HCT116 (cell line): Measurements from ENCODE around the gene SENP6. TPM values are rescaled to one million over a fixed set of nuclear protein-coding genes. Genes with fewer than 3 reads are reported as not detected.

Source experiments
- ATAC-seq: fragments of 200-7000 bp; cut with Tn5 transposase; 2 replicates; pipeline ENCODE4 v1.9.1; 2020; ENCODE audit warnings: mild to moderate bottlenecking, moderate library complexity
- BruUV-seq: library from RNA; stranded (reverse); fragments of 400-500 nt; replicated peaks from 2 replicates; lab custom pipeline; 2021; lab: Mats Ljungman, UMichigan
- CTCF ChIA-PET: fragments of 300-600 bp; sonication (Branson Sonifier 250); formaldehyde crosslinking; loops from one replicate; lab custom pipeline; 2021; ENCODE audit warnings: antibody characterized with exemption; lab: Charles Lee
- POLR2A ChIA-PET: fragments of 300-600, 350-600 bp; sonication (Branson Sonifier 250); formaldehyde crosslinking; loops from one replicate; lab custom pipeline; 2021; ENCODE audit warnings: antibody characterized with exemption; lab: Charles Lee
- RAD21 ChIA-PET, 2 experiments: fragments of 300-600 bp; sonication (Branson Sonifier 250); formaldehyde crosslinking; loops; one replicate each; lab custom pipeline; 2023; ENCODE audit warnings: low total read pairs in 2 of 2; ENCODE audit not compliant: uncharacterized antibody in 2 of 2, unreplicated experiment in 2 of 2, low non-redundant PET in 1 of 2; lab: Charles Lee
- DNase-seq: peaks from one replicate; pipeline ENCODE4 v3.0.0-alpha.2; 2010; ENCODE audit warnings: low read depth, low spot score
- H2AFZ ChIP-seq: fragments of 200-600 bp; shearing (Covaris generic), sonication (generic); 2 replicates; pipeline ENCODE4 v1.6.1; 2017; ENCODE audit warnings: low read depth, mixed run types, mixed read lengths, antibody characterized with exemption, low read length; ENCODE audit not compliant: poor library complexity, severe bottlenecking
- H3K27ac ChIP-seq: 2 replicates; pipeline ENCODE4 v1.5.1; 2012; ENCODE audit warnings: low read depth, low read length
- H3K27me3 ChIP-seq: fragments of 200-600 bp; sonication (generic); 2 replicates; pipeline ENCODE4 v1.6.1; 2016; ENCODE audit warnings: mixed run types, low read length, mixed read lengths; ENCODE audit not compliant: insufficient read depth
- H3K36me3 ChIP-seq, 2 experiments: fragments of 200-500 bp in 1 of 2; fragments of 200-600 bp in 1 of 2; sonication (Bioruptor generic) in 1 of 2; sonication (generic) in 1 of 2; 2 replicates each; pipeline versions ENCODE4 v1.5.1 to v1.6.1; 2014 to 2016; ENCODE audit warnings: low read length in 2 of 2, inconsistent platforms in 1 of 2, mixed read lengths in 1 of 2, mixed run types in 1 of 2; ENCODE audit not compliant: insufficient read depth in 2 of 2, control insufficient read depth in 1 of 2
- H3K4me1 ChIP-seq, 2 experiments: fragments of 200-600 bp in 1 of 2; sonication (generic) in 1 of 2; 2 replicates each; pipeline versions ENCODE4 v1.5.1 to v1.6.1; 2012 to 2017; ENCODE audit warnings: low read length in 2 of 2, inconsistent platforms in 1 of 2, mild to moderate bottlenecking in 1 of 2, mixed read lengths in 1 of 2, mixed run types in 1 of 2, moderate library complexity in 1 of 2; ENCODE audit not compliant: insufficient read depth in 2 of 2, control insufficient read depth in 1 of 2
- H3K4me2 ChIP-seq: fragments of 200-600 bp; sonication (generic); 2 replicates; pipeline ENCODE4 v1.6.1; 2017; ENCODE audit warnings: mixed run types, low read length, mixed read lengths
- H3K4me3 ChIP-seq, 2 experiments: fragments of 200-600 bp in 1 of 2; sonication (generic) in 1 of 2; replicated peaks in 1 of 2; 2 replicates each; pipeline ENCODE4 v1.5.1; 2011 to 2016; ENCODE audit warnings: low read length in 2 of 2, control low read depth in 1 of 2, low read depth in 1 of 2, mild to moderate bottlenecking in 1 of 2, mixed read lengths in 1 of 2, mixed run types in 1 of 2
- H3K79me2 ChIP-seq: fragments of 200-600 bp; sonication (generic); 2 replicates; pipeline ENCODE4 v1.6.1; 2017; ENCODE audit warnings: mild to moderate bottlenecking, mixed run types, low read length, moderate library complexity, mixed read lengths; ENCODE audit not compliant: insufficient read depth
- H3K9ac ChIP-seq: fragments of 200-600 bp; sonication (generic); 2 replicates; pipeline ENCODE4 v1.6.1; 2016; ENCODE audit warnings: low read length, mixed read lengths
- H3K9me2 ChIP-seq: fragments of 200-600 bp; sonication (generic), shearing (Covaris generic); 2 replicates; pipeline ENCODE4 v1.6.1; 2017; ENCODE audit warnings: mixed run types, mild to moderate bottlenecking, moderate library complexity; ENCODE audit not compliant: insufficient read depth
- H3K9me3 ChIP-seq, 2 experiments: fragments of 200-500 bp in 1 of 2; fragments of 200-600 bp in 1 of 2; sonication (Bioruptor generic) in 1 of 2; sonication (generic) in 1 of 2; 2 replicates each; pipeline ENCODE4 v1.6.1; 2014 to 2017; ENCODE audit warnings: low read length in 2 of 2, mixed read lengths in 2 of 2, inconsistent platforms in 1 of 2, low read depth in 1 of 2, mild to moderate bottlenecking in 1 of 2, mixed run types in 1 of 2, moderate library complexity in 1 of 2; ENCODE audit not compliant: control insufficient read depth in 1 of 2, insufficient read depth in 1 of 2
- H4K20me1 ChIP-seq: fragments of 200-600 bp; sonication (generic), shearing (Covaris generic); 2 replicates; pipeline ENCODE4 v1.6.1; 2017; ENCODE audit warnings: mixed run types, mild to moderate bottlenecking, moderate library complexity; ENCODE audit not compliant: insufficient read depth
- ATF3 ChIP-seq: IDR thresholded peaks from 2 replicates; pipeline ENCODE4 v1.6.1; 2012
- CBX3 ChIP-seq: IDR thresholded peaks from 2 replicates; pipeline ENCODE4 v1.6.1; 2012; ENCODE audit warnings: low read depth
- CEBPB ChIP-seq: IDR thresholded peaks from 2 replicates; pipeline ENCODE4 v1.6.1; 2012; ENCODE audit warnings: low read depth
- CTCF ChIP-seq, 3 experiments: fragments of 200-600 bp in 1 of 3; sonication (generic) in 1 of 3; IDR thresholded peaks in 2 of 3; conservative IDR thresholded peaks in 1 of 3; 2 replicates each; pipeline ENCODE4 v1.5.1; 2012 to 2017; ENCODE audit warnings: low read depth in 2 of 3, low read length in 2 of 3, antibody characterized with exemption in 1 of 3, borderline replicate concordance in 1 of 3, control low read depth in 1 of 3, mild to moderate bottlenecking in 1 of 3, mixed read lengths in 1 of 3, mixed run types in 1 of 3, moderate library complexity in 1 of 3; ENCODE audit not compliant: insufficient read depth in 1 of 3
- EGR1 ChIP-seq: IDR thresholded peaks from 2 replicates; pipeline ENCODE4 v1.6.1; 2012; ENCODE audit warnings: low read depth
- EZH2 ChIP-seq: fragments of 200-600 bp; sonication (generic); IDR thresholded peaks from 2 replicates; pipeline ENCODE4 v1.6.1; 2017; ENCODE audit warnings: antibody characterized with exemption, mixed run types
- EZH2phosphoT487 ChIP-seq: fragments of 200-600 bp; IDR thresholded peaks from 2 replicates; pipeline ENCODE4 v1.6.1; 2018; ENCODE audit warnings: antibody characterized with exemption, borderline replicate concordance
- FOSL1 ChIP-seq: IDR thresholded peaks from 2 replicates; pipeline ENCODE4 v1.6.1; 2012; ENCODE audit warnings: low read depth
- JUND ChIP-seq: IDR thresholded peaks from 2 replicates; pipeline ENCODE4 v1.6.1; 2012
- MAX ChIP-seq: IDR thresholded peaks from 2 replicates; pipeline ENCODE4 v1.6.1; 2012
- POLR2A ChIP-seq: IDR thresholded peaks from 2 replicates; pipeline ENCODE4 v1.7.0; 2011; ENCODE audit warnings: borderline replicate concordance; ENCODE audit not compliant: insufficient read depth, insufficient read length; ENCODE audit errors: extremely low read depth
- POLR2AphosphoS5 ChIP-seq: IDR thresholded peaks from 2 replicates; pipeline ENCODE4 v1.6.1; 2011; ENCODE audit warnings: mild to moderate bottlenecking, low read depth, low read length, moderate library complexity
- RAD21 ChIP-seq: IDR thresholded peaks from 2 replicates; pipeline ENCODE4 v1.6.1; 2012; ENCODE audit warnings: low read depth, mild to moderate bottlenecking
- REST ChIP-seq: IDR thresholded peaks from 2 replicates; pipeline ENCODE4 v1.6.1; 2012; ENCODE audit warnings: low read depth
- SIN3A ChIP-seq: IDR thresholded peaks from 2 replicates; pipeline ENCODE4 v1.6.1; 2012; ENCODE audit warnings: low read depth
- SP1 ChIP-seq: IDR thresholded peaks from 2 replicates; pipeline ENCODE4 v1.6.1; 2012; ENCODE audit warnings: low read depth
- SRF ChIP-seq: IDR thresholded peaks from 2 replicates; pipeline ENCODE4 v1.6.1; 2012; ENCODE audit warnings: low read depth
- TCF7L2 ChIP-seq: IDR thresholded peaks from 2 replicates; pipeline ENCODE4 v1.7.0; 2011; ENCODE audit warnings: borderline replicate concordance, inconsistent platforms; ENCODE audit not compliant: insufficient read depth, insufficient read length; ENCODE audit errors: extremely low read depth
- YY1 ChIP-seq: IDR thresholded peaks from 2 replicates; pipeline ENCODE4 v1.6.1; 2011; ENCODE audit warnings: low read length, low read depth, moderate library complexity, mild to moderate bottlenecking; ENCODE audit not compliant: insufficient replicate concordance; ENCODE audit errors: extremely low read depth
- ZBTB33 ChIP-seq: IDR thresholded peaks from 2 replicates; pipeline ENCODE4 v1.6.1; 2011; ENCODE audit warnings: mild to moderate bottlenecking, low read length, moderate library complexity; ENCODE audit not compliant: insufficient replicate concordance; ENCODE audit errors: extremely low read depth
- ZFX ChIP-seq: fragments of 450-650 bp; IDR thresholded peaks from 2 replicates; pipeline ENCODE4 v1.6.1; 2017
- ZNF274 ChIP-seq: fragments of 200-500 bp; sonication (Bioruptor generic); IDR thresholded peaks from 2 replicates; pipeline ENCODE4 v1.6.1; 2014; ENCODE audit warnings: mild to moderate bottlenecking, low read depth, low read length, inconsistent platforms
- intact Hi-C: fragments of 100-400 bp; cut with micrococcal nuclease; formaldehyde crosslinking; loops from 2 replicates; pipeline ENCODE4 v1.10.0; 2022
- total RNA-seq: library from RNA; stranded (reverse); gene quantifications from one replicate; pipeline ENCODE4 v1.2.1, GENCODE V29; 2021; ENCODE audit not compliant: unreplicated experiment

The SENP6 gene
- total RNA-seq, 1 experiment from 2014 or later, result 78.1 TPM

- H3K9me2 ChIP-seq, result no peaks in the 10 kb centered on the region
- RAD21 ChIA-PET, result no interaction called here
- DNase-seq (peak; percentile 15), ATAC-seq (peak; percentile 33; the same call in 1 of the 2 replicates)
- no peaks in the 10 kb centered on the region for H3K9me3 ChIP-seq
- H3K4me2 ChIP-seq, result peak overlapping the region; percentile 12; the same call in 1 of the 2 replicates
- H3K9ac ChIP-seq, result no peak overlapping the region
- H2AFZ ChIP-seq, result no peak overlapping the region
- H3K4me3 ChIP-seq, result no peak overlapping the region
- H4K20me1 ChIP-seq, result no peaks in the 10 kb centered on the region
- POLR2A ChIA-PET, result no interaction called here
- H3K79me2 ChIP-seq, result no peaks in the 10 kb centered on the region; the same call in 1 of the 2 replicates
- H3K36me3 ChIP-seq, result peaks cover 5 to 10% of the 10 kb centered on the region in 2 experiments; a peak in 3 of 4 replicates
- H3K4me1 ChIP-seq, result peaks cover 0 to 13% of the 10 kb centered on the region in 2 experiments; a peak in 2 of 4 replicates
- no peaks in the 10 kb centered on the region for H3K27me3 ChIP-seq
- no peak overlapping the region for H3K27ac ChIP-seq
- CTCF ChIA-PET, result no interaction called here
- no TSS peak for BruUV-seq
- TF ChIP-seq EZH2 (no peak), EGR1 (no peak), CEBPB (peak; percentile 76), CBX3 (no peak), MAX (no peak), ZBTB33 (no peak), REST (no peak), RAD21 (no peak), POLR2A (no peak), SIN3A (no peak), YY1 (no peak), EZH2phosphoT487 (no peak), SRF (no peak), FOSL1 (peak; percentile 32), JUND (no peak), ZNF274 (no peak), ATF3 (peak; percentile 38; the same call in 1 of the 2 replicates), CTCF (IDR thresholded peaks at IDR 0.05 in 2 of 3, conservative IDR thresholded peaks at IDR 0.05 in 1 of 3; ENCODE audit: borderline replicate concordance in 1 of 3, insufficient read depth in 1 of 3, low read depth in 2 of 3, low read length in 2 of 3) (no peak), SP1 (no peak), POLR2AphosphoS5 (no peak), ZFX (no peak), TCF7L2 (no peak)
- intact Hi-C loops, result no loop called here
These were observed 89.3 kb downstream of the SENP6 start for GRCh38 chr6:75691012-75691411.
